Stimulated activated effector memory CD8-positive, alpha-beta T cell treated with anti-CD3 and anti-CD28 coated beads, Interleukin-12 subunit alpha, Interleukin-12 subunit beta, amount 100 ng/mL, for 72 hours (primary cell): ENCODE measurements around the gene ZNF618.

ENCODE experiments used
- ATAC-seq: fragments of 150-1000 bp; cut with Tn5 transposase; 2 replicates; pipeline ENCODE4 v1.10.0; 2021
- DNase-seq, 2 donors: peaks; one replicate each; pipeline ENCODE4 v3.0.0; 2021 to 2022; ENCODE audit warnings: low spot score in 2 of 2
- H3K27ac Mint-ChIP-seq: one replicate; pipeline ENCODE4 v1.8.0; 2022; ENCODE audit warnings: mild to moderate bottlenecking, mixed read lengths
- H3K36me3 Mint-ChIP-seq: one replicate; pipeline ENCODE4 v1.8.0; 2022; ENCODE audit warnings: mild to moderate bottlenecking, mixed read lengths
- H3K4me1 Mint-ChIP-seq: one replicate; pipeline ENCODE4 v1.8.0; 2022; ENCODE audit warnings: mixed read lengths
- H3K4me3 Mint-ChIP-seq: one replicate; pipeline ENCODE4 v1.8.0; 2022; ENCODE audit warnings: mild to moderate bottlenecking, mixed read lengths
- H3K9me3 Mint-ChIP-seq: one replicate; pipeline ENCODE4 v1.8.0; 2022; ENCODE audit warnings: mixed read lengths

The ZNF618 gene

GRCh38 chr9:114083666-114084065 is 207.6 kb downstream of the ZNF618 start:
- DNase-seq (no peak), ATAC-seq (no peak)
- no peak overlapping the region for H3K4me3 Mint-ChIP-seq
- H3K27ac Mint-ChIP-seq, result no peak overlapping the region
- no peaks in the 10 kb centered on the region for H3K9me3 Mint-ChIP-seq
- H3K4me1 Mint-ChIP-seq, result no peaks in the 10 kb centered on the region
- no peaks in the 10 kb centered on the region for H3K36me3 Mint-ChIP-seq

- ATAC-seq (no peak), DNase-seq (no peak)
- Mint-ChIP-seq H3K9me3 (no peaks in the 10 kb centered on the region), H3K27ac (no peak overlapping the region), H3K4me3 (no peak overlapping the region), H3K36me3 (no peaks in the 10 kb centered on the region), H3K4me1 (no peaks in the 10 kb centered on the region)
Observed at GRCh38 chr9:114084282-114085073, 208.4 kb downstream of the ZNF618 start.

GRCh38 chr9:114085387-114085789 is 209.3 kb downstream of the ZNF618 start:
- Mint-ChIP-seq H3K36me3 (no peaks in the 10 kb centered on the region), H3K4me3 (no peak overlapping the region), H3K4me1 (no peaks in the 10 kb centered on the region), H3K9me3 (no peaks in the 10 kb centered on the region), H3K27ac (no peak overlapping the region)
- ATAC-seq, result no peak
- no peak for DNase-seq

- DNase-seq (no peak), ATAC-seq (no peak)
- H3K9me3 Mint-ChIP-seq, result no peaks in the 10 kb centered on the region
- H3K36me3 Mint-ChIP-seq, result no peaks in the 10 kb centered on the region
- H3K27ac Mint-ChIP-seq, result no peak overlapping the region
- H3K4me3 Mint-ChIP-seq, result no peak overlapping the region
- no peaks in the 10 kb centered on the region for H3K4me1 Mint-ChIP-seq
Observed at GRCh38 chr9:114086009-114086408, 209.9 kb downstream of the ZNF618 start.

GRCh38 chr9:114086607-114087006 is 210.5 kb downstream of the ZNF618 start:
- Mint-ChIP-seq H3K36me3 (no peaks in the 10 kb centered on the region), H3K27ac (no peak overlapping the region), H3K4me3 (no peak overlapping the region), H3K4me1 (no peaks in the 10 kb centered on the region), H3K9me3 (no peaks in the 10 kb centered on the region)
- ATAC-seq, result no peak
- DNase-seq, result no peak

- Mint-ChIP-seq H3K36me3 (no peaks in the 10 kb centered on the region), H3K4me1 (no peaks in the 10 kb centered on the region), H3K4me3 (no peak overlapping the region), H3K9me3 (no peaks in the 10 kb centered on the region), H3K27ac (no peak overlapping the region)
- ATAC-seq (no peak), DNase-seq (no peak)
Observed at GRCh38 chr9:114087721-114088120, 211.6 kb downstream of the ZNF618 start.

- Mint-ChIP-seq H3K4me1 (no peaks in the 10 kb centered on the region), H3K9me3 (no peaks in the 10 kb centered on the region), H3K4me3 (no peak overlapping the region), H3K27ac (no peak overlapping the region), H3K36me3 (no peaks in the 10 kb centered on the region)
- no peak for ATAC-seq
- no peak for DNase-seq
Observed at GRCh38 chr9:114088571-114089170, 212.6 kb downstream of the ZNF618 start.

- Mint-ChIP-seq H3K27ac (peak overlapping the region; percentile 32), H3K9me3 (no peaks in the 10 kb centered on the region), H3K4me1 (no peaks in the 10 kb centered on the region), H3K36me3 (no peaks in the 10 kb centered on the region), H3K4me3 (no peak overlapping the region)
- no peak for DNase-seq
- no peak for ATAC-seq
Observed at GRCh38 chr9:114089206-114089840, 213.2 kb downstream of the ZNF618 start.

GRCh38 chr9:114090798-114091197 is 214.7 kb downstream of the ZNF618 start:
- H3K27ac Mint-ChIP-seq, result no peak overlapping the region
- no peak overlapping the region for H3K4me3 Mint-ChIP-seq
- no peak for ATAC-seq
- no peaks in the 10 kb centered on the region for H3K9me3 Mint-ChIP-seq
- no peaks in the 10 kb centered on the region for H3K36me3 Mint-ChIP-seq
- H3K4me1 Mint-ChIP-seq, result no peaks in the 10 kb centered on the region
- DNase-seq, result no peak

GRCh38 chr9:114091711-114092110 is 215.6 kb downstream of the ZNF618 start:
- Mint-ChIP-seq H3K4me3 (no peak overlapping the region), H3K4me1 (peaks cover 6% of the 10 kb centered on the region), H3K27ac (no peak overlapping the region), H3K9me3 (no peaks in the 10 kb centered on the region), H3K36me3 (no peaks in the 10 kb centered on the region)
- DNase-seq, result no peak
- ATAC-seq, result no peak

- Mint-ChIP-seq H3K4me3 (no peak overlapping the region), H3K36me3 (no peaks in the 10 kb centered on the region), H3K27ac (no peak overlapping the region), H3K4me1 (peaks cover 12% of the 10 kb centered on the region), H3K9me3 (no peaks in the 10 kb centered on the region)
- ATAC-seq (no peak), DNase-seq (no peak)
Observed at GRCh38 chr9:114092336-114092735, 216.2 kb downstream of the ZNF618 start.

- ATAC-seq (no peak), DNase-seq (no peak)
- no peak overlapping the region for H3K27ac Mint-ChIP-seq
- H3K36me3 Mint-ChIP-seq, result no peaks in the 10 kb centered on the region
- no peak overlapping the region for H3K4me3 Mint-ChIP-seq
- H3K9me3 Mint-ChIP-seq, result no peaks in the 10 kb centered on the region
- peaks cover 17% of the 10 kb centered on the region for H3K4me1 Mint-ChIP-seq
Observed at GRCh38 chr9:114093031-114093471, 216.9 kb downstream of the ZNF618 start.

- H3K36me3 Mint-ChIP-seq, result no peaks in the 10 kb centered on the region
- no peaks in the 10 kb centered on the region for H3K9me3 Mint-ChIP-seq
- DNase-seq (no peak), ATAC-seq (no peak)
- H3K4me1 Mint-ChIP-seq, result peaks cover 17% of the 10 kb centered on the region
- H3K4me3 Mint-ChIP-seq, result no peak overlapping the region
- H3K27ac Mint-ChIP-seq, result no peak overlapping the region
Observed at GRCh38 chr9:114093761-114094505, 217.8 kb downstream of the ZNF618 start.

GRCh38 chr9:114094971-114095370 is 218.9 kb downstream of the ZNF618 start:
- no peak overlapping the region for H3K4me3 Mint-ChIP-seq
- ATAC-seq (no peak), DNase-seq (no peak)
- no peaks in the 10 kb centered on the region for H3K36me3 Mint-ChIP-seq
- no peak overlapping the region for H3K27ac Mint-ChIP-seq
- peaks cover 17% of the 10 kb centered on the region for H3K4me1 Mint-ChIP-seq
- no peaks in the 10 kb centered on the region for H3K9me3 Mint-ChIP-seq

- no peaks in the 10 kb centered on the region for H3K36me3 Mint-ChIP-seq
- no peak overlapping the region for H3K27ac Mint-ChIP-seq
Observed at GRCh38 chr9:114096041-114096511, 220.0 kb downstream of the ZNF618 start.

More at GRCh38 chr9:114096041-114096511, 220.0 kb downstream of the ZNF618 start:
- no peak overlapping the region for H3K4me3 Mint-ChIP-seq
- ATAC-seq (no peak), DNase-seq (no peak)
- H3K4me1 Mint-ChIP-seq, result peaks cover 17% of the 10 kb centered on the region
- H3K9me3 Mint-ChIP-seq, result no peaks in the 10 kb centered on the region
